BE2C (cell line): ENCODE data around the gene TSHZ1.

Source experiments
- DNase-seq: peaks from one replicate; pipeline ENCODE4 v3.0.0-alpha.2; 2020
- H3K27me3 ChIP-seq: fragments of 250-450 bp; sonication (Bioruptor Pico); 2 replicates; pipeline ENCODE4 v1.5.1; 2020; ENCODE audit warnings: mild to moderate bottlenecking
- H3K36me3 ChIP-seq: fragments of 250-450 bp; sonication (Bioruptor Pico); 2 replicates; pipeline ENCODE4 v1.5.1; 2020; ENCODE audit warnings: mild to moderate bottlenecking
- H3K4me1 ChIP-seq: fragments of 250-450 bp; sonication (Bioruptor Pico); 2 replicates; pipeline ENCODE4 v1.5.1; 2020
- H3K4me3 ChIP-seq: 2 replicates; pipeline ENCODE4 v1.5.1; 2011; ENCODE audit warnings: low read depth, low read length
- H3K9me3 ChIP-seq: fragments of 250-450 bp; sonication (Bioruptor Pico); 2 replicates; pipeline ENCODE4 v1.5.1; 2020
- TF ChIP-seq, protein P1 (sequence below): IDR thresholded peaks from 2 replicates; pipeline ENCODE4 v1.5.1; 2012; ENCODE audit warnings: mild to moderate bottlenecking, low read depth, low read length

The TSHZ1 gene

DNA sequence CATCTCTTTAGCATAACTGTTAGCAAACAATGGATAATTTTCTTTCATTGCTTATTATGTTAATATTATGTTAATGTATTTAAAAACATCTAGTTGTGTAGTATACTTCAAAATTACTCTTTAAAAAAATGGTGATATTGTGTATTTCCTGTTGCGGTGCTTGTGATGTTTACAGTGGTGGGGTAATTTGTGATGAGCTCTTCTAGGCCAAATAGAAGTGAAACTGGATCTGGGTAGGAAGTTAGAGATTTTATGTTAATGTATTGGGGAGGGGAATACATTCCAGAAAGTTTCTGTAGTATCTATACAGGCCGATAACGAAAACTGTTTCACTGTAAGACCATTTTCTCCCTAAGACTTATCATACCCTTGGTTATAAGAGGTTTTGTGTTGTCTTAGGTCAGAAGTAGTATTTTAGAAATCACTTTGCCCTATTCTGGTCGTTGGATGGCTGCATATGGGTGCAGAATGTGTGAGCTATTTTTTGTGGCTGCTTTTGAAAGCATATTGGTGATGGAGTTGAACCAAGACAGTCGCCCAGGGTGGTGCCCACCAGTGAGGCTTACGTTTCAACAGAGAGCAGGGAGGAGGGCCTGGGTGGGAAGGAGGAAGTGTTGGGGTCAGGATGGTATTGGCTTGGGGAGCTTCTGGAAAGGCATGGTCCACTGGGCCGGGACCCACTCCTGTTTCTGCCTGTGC lies 5.8 kb downstream of the TSHZ1 start:
- H3K27me3 ChIP-seq = no peaks in the 10 kb centered on the region
- no peaks in the 10 kb centered on the region for H3K9me3 ChIP-seq
- TF ChIP-seq, protein P1, sequence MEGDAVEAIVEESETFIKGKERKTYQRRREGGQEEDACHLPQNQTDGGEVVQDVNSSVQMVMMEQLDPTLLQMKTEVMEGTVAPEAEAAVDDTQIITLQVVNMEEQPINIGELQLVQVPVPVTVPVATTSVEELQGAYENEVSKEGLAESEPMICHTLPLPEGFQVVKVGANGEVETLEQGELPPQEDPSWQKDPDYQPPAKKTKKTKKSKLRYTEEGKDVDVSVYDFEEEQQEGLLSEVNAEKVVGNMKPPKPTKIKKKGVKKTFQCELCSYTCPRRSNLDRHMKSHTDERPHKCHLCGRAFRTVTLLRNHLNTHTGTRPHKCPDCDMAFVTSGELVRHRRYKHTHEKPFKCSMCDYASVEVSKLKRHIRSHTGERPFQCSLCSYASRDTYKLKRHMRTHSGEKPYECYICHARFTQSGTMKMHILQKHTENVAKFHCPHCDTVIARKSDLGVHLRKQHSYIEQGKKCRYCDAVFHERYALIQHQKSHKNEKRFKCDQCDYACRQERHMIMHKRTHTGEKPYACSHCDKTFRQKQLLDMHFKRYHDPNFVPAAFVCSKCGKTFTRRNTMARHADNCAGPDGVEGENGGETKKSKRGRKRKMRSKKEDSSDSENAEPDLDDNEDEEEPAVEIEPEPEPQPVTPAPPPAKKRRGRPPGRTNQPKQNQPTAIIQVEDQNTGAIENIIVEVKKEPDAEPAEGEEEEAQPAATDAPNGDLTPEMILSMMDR = no peak
- no peak for DNase-seq
- no peak overlapping the region for H3K4me3 ChIP-seq
- 0 out of 2 replicates have a peak, but pooled peaks cover 3% of the 10 kb centered on the region for H3K4me1 ChIP-seq
- H3K36me3 ChIP-seq = no peaks in the 10 kb centered on the region

- Histone ChIP-seq H3K4me1 (0 out of 2 replicates have a peak, but pooled peaks cover 3% of the 10 kb centered on the region), H3K4me3 (no peak overlapping the region), H3K27me3 (no peaks in the 10 kb centered on the region), H3K9me3 (no peaks in the 10 kb centered on the region), H3K36me3 (no peaks in the 10 kb centered on the region)
- TF ChIP-seq, protein P1 = no peak
- no peak for DNase-seq
Observed at GRCh38 chr18:75216911-75217689, 6.5 kb downstream of the TSHZ1 start.

DNA sequence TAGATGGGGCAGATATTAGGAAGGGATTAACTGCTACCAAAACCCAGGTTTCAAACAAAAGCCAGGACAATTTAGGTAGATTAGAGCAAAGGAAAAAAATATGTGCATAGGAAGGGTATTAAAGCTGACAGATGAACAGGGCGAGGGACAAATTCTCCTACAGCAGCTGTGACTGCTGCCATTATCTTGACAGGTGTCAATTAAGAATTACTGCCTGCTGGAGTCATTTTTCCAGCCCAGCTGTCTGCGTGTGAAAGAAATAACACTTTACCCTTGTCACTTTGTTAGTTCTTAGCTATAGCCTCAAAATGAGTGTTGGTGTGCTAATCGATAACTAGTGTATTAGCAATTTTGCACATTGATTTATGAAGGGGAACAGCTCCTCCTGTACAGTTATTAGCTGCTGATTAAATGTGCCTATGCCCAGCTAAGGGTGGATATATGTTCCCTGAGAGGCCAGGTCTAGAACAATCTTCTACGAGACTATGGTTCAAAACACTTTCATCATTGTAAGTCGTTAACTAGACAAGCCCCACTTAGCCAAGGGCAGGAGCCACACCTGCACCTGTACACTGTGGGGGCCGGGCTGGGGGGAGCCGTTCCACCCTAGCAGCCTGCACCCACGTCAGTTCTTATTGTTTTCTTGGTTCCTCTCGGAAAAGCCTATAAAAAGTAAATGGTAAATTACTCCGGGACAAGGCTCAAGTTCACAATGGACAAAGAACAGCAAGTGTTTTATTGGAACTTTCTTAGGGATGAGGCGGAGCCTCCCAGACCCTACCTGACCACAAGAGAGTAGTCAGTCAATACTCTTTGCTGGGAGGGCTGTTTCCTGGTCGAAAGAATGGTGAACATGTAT lies 7.7 kb downstream of the TSHZ1 start:
- DNase-seq = no peak
- no peaks in the 10 kb centered on the region for H3K36me3 ChIP-seq
- H3K9me3 ChIP-seq = no peaks in the 10 kb centered on the region
- 0 out of 2 replicates have a peak, but pooled peaks cover 3% of the 10 kb centered on the region for H3K4me1 ChIP-seq
- H3K4me3 ChIP-seq = no peak overlapping the region
- H3K27me3 ChIP-seq = no peaks in the 10 kb centered on the region
- TF ChIP-seq, protein P1 = no peak

- Histone ChIP-seq H3K9me3 (no peaks in the 10 kb centered on the region), H3K4me1 (no peaks in the 10 kb centered on the region), H3K36me3 (no peaks in the 10 kb centered on the region), H3K27me3 (no peaks in the 10 kb centered on the region), H3K4me3 (no peak overlapping the region)
- no peak for DNase-seq
- TF ChIP-seq, protein P1 = no peak
Observed at GRCh38 chr18:75219745-75220375, 9.3 kb downstream of the TSHZ1 start.

DNA sequence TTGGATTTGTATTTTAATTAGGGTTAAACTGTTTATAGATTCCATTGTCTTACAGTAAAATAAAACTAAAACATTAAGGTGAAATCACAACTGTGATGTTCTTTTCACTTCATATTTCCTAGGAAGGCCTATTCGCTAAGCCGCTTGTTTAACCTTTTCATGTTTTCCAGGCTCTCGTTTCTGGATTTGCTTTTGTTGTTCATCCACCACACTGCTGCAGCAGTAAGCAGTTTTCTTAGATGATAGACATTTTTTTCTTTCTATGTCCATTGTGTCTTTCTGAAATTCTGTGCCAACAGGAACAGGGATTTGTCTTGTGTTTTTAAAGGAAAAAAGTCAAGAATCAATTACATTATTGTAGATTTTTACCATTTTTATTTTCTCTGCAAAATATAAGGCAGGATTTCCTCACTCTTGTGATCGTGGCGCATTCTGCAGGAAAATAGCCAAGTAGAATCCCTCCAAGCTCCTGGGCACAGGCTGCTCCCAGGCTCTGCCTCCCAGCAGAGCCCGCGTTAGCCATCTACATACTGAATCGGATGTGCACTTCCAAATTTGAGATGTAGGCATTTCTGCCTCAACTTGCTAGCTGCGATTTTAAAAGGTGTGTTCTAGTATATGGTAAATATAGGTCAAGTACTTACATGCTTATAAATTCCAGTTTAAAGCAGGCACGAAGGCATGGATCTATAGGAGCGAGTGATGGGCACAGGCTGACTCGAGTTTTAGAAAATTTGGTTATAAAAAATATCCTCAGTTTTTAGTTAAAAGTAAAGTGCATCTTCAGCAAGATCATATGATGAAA lies 10.2 kb downstream of the TSHZ1 start:
- Histone ChIP-seq H3K4me1 (no peaks in the 10 kb centered on the region), H3K27me3 (no peaks in the 10 kb centered on the region), H3K4me3 (no peak overlapping the region), H3K9me3 (no peaks in the 10 kb centered on the region), H3K36me3 (no peaks in the 10 kb centered on the region)
- DNase-seq = no peak
- TF ChIP-seq, protein P1 = no peak
